ENCODE results near the gene RNF115. TPM values are rescaled to one million over a fixed set of nuclear protein-coding genes. Genes with fewer than 3 reads are reported as not detected.

The RNF115 gene
- total RNA-seq, 6 experiments from 2014 or later: 5.3 to 10.3 (median 8.0) TPM

DNA sequence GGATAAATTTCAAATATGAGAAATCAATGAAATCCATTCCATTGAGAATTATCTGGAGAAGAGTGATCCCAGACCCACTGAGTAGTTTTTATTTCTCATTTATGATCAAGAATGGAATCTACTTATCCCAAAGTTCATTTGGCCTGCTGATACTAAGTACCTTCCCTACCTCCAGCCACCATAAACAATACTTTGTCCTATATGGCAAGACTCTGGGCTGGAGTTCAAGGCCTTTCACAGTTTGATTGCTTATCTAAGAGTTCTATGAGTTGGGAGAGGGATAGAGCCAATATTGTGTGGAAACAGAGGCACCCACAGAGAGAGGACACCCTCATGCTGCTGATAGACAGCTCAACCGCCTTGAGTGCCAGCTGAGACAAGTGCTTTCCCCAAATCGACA is 121.8 kb downstream of the RNF115 start:
- peak in 1 of 3 donors; percentile 5 for DNase-seq
- no peak overlapping the region for H3K4me3 ChIP-seq

GRCh38 chr1:145701306-145701862 is 122.5 kb downstream of the RNF115 start:
- no peak for TF ChIP-seq CTCF (IDR thresholded peaks at IDR 0.05)
- no peak for TF ChIP-seq POLR2A (IDR thresholded peaks at IDR 0.05)
- peak in 1 of 3 donors; percentile 27 for DNase-seq
- no peak overlapping the region for H3K4me3 ChIP-seq

More for the DNA sequence above, 121.8 kb downstream of the RNF115 start:
- intact Hi-C loops (cut with DNase I): no loop called here
- H3K27me3 ChIP-seq: no peaks in the 10 kb centered on the region
- no peaks in the 10 kb centered on the region for H3K9me3 ChIP-seq
- 75% methylated on average over 2 of the region's 2 CpGs for WGBS (ENCODE audit: insufficient coverage, low coverage, low lambda C conversion rate, missing lambda C conversion rate)
- H3K4me1 ChIP-seq: peaks cover 0 to 42% (median 7%) of the 10 kb centered on the region in 4 donors
- TF ChIP-seq POLR2A (IDR thresholded peaks at IDR 0.05): no peak
- TF ChIP-seq CTCF (IDR thresholded peaks at IDR 0.05): no peak
- no peaks in the 10 kb centered on the region for H3K36me3 ChIP-seq
- ATAC-seq: no peak
- peak overlapping the region in 1 of 3 donors; percentile 33 for H3K27ac ChIP-seq

DNA sequence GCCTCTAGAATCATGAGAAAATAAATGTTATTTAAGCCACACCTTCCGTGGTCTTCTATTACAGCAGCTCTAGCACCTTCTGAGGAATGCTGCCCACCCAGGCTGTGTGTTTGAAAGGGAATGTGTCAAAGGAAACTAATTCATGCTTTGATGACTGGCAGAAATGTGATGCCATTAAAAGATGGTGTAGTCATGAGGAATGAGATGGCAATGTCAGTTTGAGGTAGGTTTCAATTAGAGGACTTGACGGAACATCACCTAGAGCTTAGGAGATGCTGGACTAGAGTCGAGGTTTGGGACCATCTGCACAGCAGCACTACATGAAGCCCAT is 127.3 kb downstream of the RNF115 start:
- no peak for DNase-seq
- ATAC-seq: no peak
- H3K36me3 ChIP-seq: no peaks in the 10 kb centered on the region
- TF ChIP-seq POLR2A (IDR thresholded peaks at IDR 0.05) (no peak), CTCF (IDR thresholded peaks at IDR 0.05) (no peak)
- intact Hi-C loops (cut with DNase I): no loop called here
- WGBS (ENCODE audit: insufficient coverage, low coverage, low lambda C conversion rate, missing lambda C conversion rate): 91% methylated on average over 3 of the region's 3 CpGs
- no peaks in the 10 kb centered on the region for H3K27me3 ChIP-seq
- no peak overlapping the region for H3K27ac ChIP-seq
- no peaks in the 10 kb centered on the region for H3K9me3 ChIP-seq
- H3K4me1 ChIP-seq: peaks cover 0 to 15% (median 8%) of the 10 kb centered on the region in 4 donors
- no peak overlapping the region for H3K4me3 ChIP-seq

More at GRCh38 chr1:145701306-145701862, 122.5 kb downstream of the RNF115 start:
- Histone ChIP-seq H3K9me3 (no peaks in the 10 kb centered on the region), H3K27ac (no peak overlapping the region), H3K4me1 (peaks cover 0 to 42% (median 7%) of the 10 kb centered on the region in 4 donors), H3K36me3 (no peaks in the 10 kb centered on the region), H3K27me3 (no peaks in the 10 kb centered on the region)
- no peak for ATAC-seq
- intact Hi-C loops (cut with DNase I): no loop called here
- WGBS (ENCODE audit: insufficient coverage, low coverage, low lambda C conversion rate, missing lambda C conversion rate): 78% methylated on average over 2 of the region's 2 CpGs

DNA sequence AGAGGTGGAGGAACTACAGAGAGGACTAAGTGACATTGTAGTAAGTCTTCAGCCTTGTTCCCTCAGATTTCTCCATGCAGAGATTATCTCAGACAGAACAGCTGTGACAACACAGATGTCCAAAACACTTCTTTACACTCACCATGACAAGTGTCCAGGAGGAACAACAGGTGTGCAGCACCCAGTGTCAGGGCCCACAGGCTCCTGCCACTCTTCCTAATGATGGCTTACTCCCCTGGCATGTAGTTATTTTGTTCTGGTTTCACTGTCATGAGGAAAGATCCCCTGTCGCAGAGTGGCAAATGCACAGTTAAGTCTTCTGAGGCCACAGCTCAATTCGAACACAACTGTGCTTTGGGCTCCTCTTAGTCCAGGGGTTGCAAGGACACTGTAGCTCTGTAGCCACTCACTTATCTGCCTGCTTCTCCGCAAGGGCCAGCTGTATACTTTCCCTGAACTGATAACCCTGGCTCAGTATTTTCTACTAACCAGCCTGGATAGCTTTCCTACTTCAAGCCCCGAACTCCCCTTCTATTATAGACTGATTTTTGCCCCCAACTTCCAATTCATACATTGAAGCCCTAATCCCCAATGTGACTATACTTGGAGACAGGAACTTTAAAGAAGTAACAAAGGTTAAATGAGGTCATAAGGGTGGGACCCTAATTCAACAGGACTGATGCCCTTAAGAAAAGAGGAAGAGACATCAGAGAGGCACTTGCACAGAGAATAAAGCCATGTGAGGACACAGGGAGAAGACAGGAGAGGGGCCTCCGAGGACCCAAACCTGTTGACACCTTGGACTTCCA is 127.9 kb downstream of the RNF115 start:
- peaks cover 0 to 19% (median 11%) of the 10 kb centered on the region in 4 donors for H3K4me1 ChIP-seq
- H3K36me3 ChIP-seq: no peaks in the 10 kb centered on the region
- DNase-seq: no peak
- no peaks in the 10 kb centered on the region for H3K27me3 ChIP-seq
- intact Hi-C loops (cut with DNase I): no loop called here
- no peaks in the 10 kb centered on the region for H3K9me3 ChIP-seq
- peak in 1 of 4 donors; percentile 19 for ATAC-seq
- TF ChIP-seq CTCF (IDR thresholded peaks at IDR 0.05) (no peak), POLR2A (IDR thresholded peaks at IDR 0.05) (no peak)
- H3K27ac ChIP-seq: no peak overlapping the region
- no peak overlapping the region for H3K4me3 ChIP-seq
- WGBS (ENCODE audit: insufficient coverage, low coverage, low lambda C conversion rate, missing lambda C conversion rate): 71% methylated on average over 5 of the region's 5 CpGs

Measured in right lobe of liver (tissue), 6 donors.